Hepatocyte (in vitro differentiated cells): ENCODE data around the gene KIAA0930. TPM values are rescaled to one million over a fixed set of nuclear protein-coding genes. Genes with fewer than 3 reads are reported as not detected.

Experiments used
- DNase-seq: peaks from one replicate; pipeline ENCODE4 v3.0.0-alpha.2; 2016; ENCODE audit warnings: low spot score
- H2AFZ ChIP-seq: fragments of 200-600 bp; sonication (generic); 2 replicates; pipeline ENCODE4 v1.6.0; 2016; ENCODE audit warnings: antibody characterized with exemption, mild to moderate bottlenecking
- H3K27ac ChIP-seq: fragments of 200-600 bp; sonication (generic); 2 replicates; pipeline ENCODE4 v1.5.1; 2016; ENCODE audit warnings: mild to moderate bottlenecking
- H3K27me3 ChIP-seq: fragments of 200-600 bp; sonication (generic); 2 replicates; pipeline ENCODE4 v1.6.1; 2016
- H3K36me3 ChIP-seq: fragments of 200-600 bp; sonication (generic); replicated peaks from 2 replicates; pipeline ENCODE4 v1.5.1; 2016; ENCODE audit warnings: low read depth; ENCODE audit not compliant: insufficient read depth
- H3K4me1 ChIP-seq: fragments of 200-600 bp; sonication (generic); 2 replicates; pipeline ENCODE4 v1.5.1; 2016; ENCODE audit warnings: mild to moderate bottlenecking, moderate library complexity; ENCODE audit not compliant: insufficient read depth
- H3K4me2 ChIP-seq: fragments of 200-600 bp; sonication (generic); 2 replicates; pipeline ENCODE4 v1.6.0; 2016
- H3K4me3 ChIP-seq: fragments of 200-600 bp; sonication (generic); 2 replicates; pipeline ENCODE4 v1.5.1; 2016; ENCODE audit warnings: mild to moderate bottlenecking
- H3K79me2 ChIP-seq: fragments of 200-600 bp; sonication (generic); 2 replicates; pipeline ENCODE4 v1.6.0; 2017; ENCODE audit warnings: mild to moderate bottlenecking
- H3K9me2 ChIP-seq: fragments of 200-600 bp; sonication (generic); replicated peaks from 2 replicates; pipeline ENCODE4 v1.6.0; 2017; ENCODE audit warnings: mild to moderate bottlenecking; ENCODE audit not compliant: insufficient read depth
- H3K9me3 ChIP-seq: fragments of 200-600 bp; sonication (generic); 2 replicates; pipeline ENCODE4 v1.5.1; 2016; ENCODE audit warnings: low read depth, mild to moderate bottlenecking
- H4K20me1 ChIP-seq: fragments of 200-600 bp; sonication (generic); 2 replicates; pipeline ENCODE4 v1.6.0; 2016; ENCODE audit warnings: mild to moderate bottlenecking; ENCODE audit not compliant: insufficient read depth, poor library complexity, severe bottlenecking
- EZH2 ChIP-seq: fragments of 200-600 bp; sonication (generic); IDR thresholded peaks from 2 replicates; pipeline ENCODE4 v1.6.1; 2016; ENCODE audit warnings: antibody characterized with exemption, mild to moderate bottlenecking, borderline replicate concordance
- EZH2phosphoT487 ChIP-seq: fragments of 200-600 bp; sonication (generic); IDR thresholded peaks from one replicate; pipeline ENCODE4 v1.6.1; 2018; ENCODE audit warnings: antibody characterized with exemption, mild to moderate bottlenecking, low read depth, moderate library complexity; ENCODE audit not compliant: unreplicated experiment, severe bottlenecking
- WGBS: methylation state at CpG from one replicate; pipeline ENCODE4 v1.1.6; 2016; ENCODE audit warnings: low lambda C conversion rate; ENCODE audit errors: missing lambda C conversion rate; 5-methylcytosine and 5-hydroxymethylcytosine counted together
- polyA plus RNA-seq: library from polyadenylated mRNA; unstranded; fragments of >200 nt; fragmentation: Nextera tagmentation; extraction: Ambion mirVana; gene quantifications from 2 replicates; pipeline ENCODE4 v1.2.1, GENCODE V29; 2016
- total RNA-seq: library from RNA; depleted of rRNA; stranded (reverse); fragments of >200 nt; gene quantifications from 2 replicates; pipeline ENCODE4 v1.2.3, GENCODE V29; 2014
- TF ChIP-seq, protein P1 (sequence below): fragments of 200-600 bp; sonication (generic); IDR thresholded peaks from 2 replicates; pipeline ENCODE4 v1.5.1; 2016; ENCODE audit warnings: antibody characterized with exemption, mild to moderate bottlenecking; ENCODE audit not compliant: poor library complexity

Gene KIAA0930
- total and polyA plus RNA-seq, 2 experiments from 2014 or later = 30.9 to 42.0 TPM

- no peaks in the 10 kb centered on the region for H3K9me2 ChIP-seq
- no peak overlapping the region for H3K4me3 ChIP-seq
- H3K79me2 ChIP-seq = no peaks in the 10 kb centered on the region
- TF ChIP-seq, protein P1, sequence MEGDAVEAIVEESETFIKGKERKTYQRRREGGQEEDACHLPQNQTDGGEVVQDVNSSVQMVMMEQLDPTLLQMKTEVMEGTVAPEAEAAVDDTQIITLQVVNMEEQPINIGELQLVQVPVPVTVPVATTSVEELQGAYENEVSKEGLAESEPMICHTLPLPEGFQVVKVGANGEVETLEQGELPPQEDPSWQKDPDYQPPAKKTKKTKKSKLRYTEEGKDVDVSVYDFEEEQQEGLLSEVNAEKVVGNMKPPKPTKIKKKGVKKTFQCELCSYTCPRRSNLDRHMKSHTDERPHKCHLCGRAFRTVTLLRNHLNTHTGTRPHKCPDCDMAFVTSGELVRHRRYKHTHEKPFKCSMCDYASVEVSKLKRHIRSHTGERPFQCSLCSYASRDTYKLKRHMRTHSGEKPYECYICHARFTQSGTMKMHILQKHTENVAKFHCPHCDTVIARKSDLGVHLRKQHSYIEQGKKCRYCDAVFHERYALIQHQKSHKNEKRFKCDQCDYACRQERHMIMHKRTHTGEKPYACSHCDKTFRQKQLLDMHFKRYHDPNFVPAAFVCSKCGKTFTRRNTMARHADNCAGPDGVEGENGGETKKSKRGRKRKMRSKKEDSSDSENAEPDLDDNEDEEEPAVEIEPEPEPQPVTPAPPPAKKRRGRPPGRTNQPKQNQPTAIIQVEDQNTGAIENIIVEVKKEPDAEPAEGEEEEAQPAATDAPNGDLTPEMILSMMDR = no peak
- TF ChIP-seq EZH2 (no peak), EZH2phosphoT487 (no peak)
- peak overlapping the region; percentile 25 for H3K4me2 ChIP-seq
- no peak for DNase-seq
- no peaks in the 10 kb centered on the region for H3K36me3 ChIP-seq
- H2AFZ ChIP-seq = no peak overlapping the region
- 52% methylated on average over 9 of the region's 9 CpGs for WGBS
- peaks cover 13% of the 10 kb centered on the region for H3K4me1 ChIP-seq
- H4K20me1 ChIP-seq = no peaks in the 10 kb centered on the region
- H3K27me3 ChIP-seq = no peaks in the 10 kb centered on the region
- no peak overlapping the region for H3K27ac ChIP-seq
- H3K9me3 ChIP-seq = no peaks in the 10 kb centered on the region
Measured at GRCh38 chr22:45201678-45202332, 38.9 kb downstream of the KIAA0930 start.

GRCh38 chr22:45200860-45201511 is 39.7 kb downstream of the KIAA0930 start:
- Histone ChIP-seq H3K27me3 (no peaks in the 10 kb centered on the region), H3K9me3 (no peaks in the 10 kb centered on the region), H3K4me3 (no peak overlapping the region), H3K4me1 (peaks cover 13% of the 10 kb centered on the region), H3K9me2 (no peaks in the 10 kb centered on the region), H3K27ac (peak overlapping the region; percentile 23), H3K4me2 (peak overlapping the region; percentile 25), H4K20me1 (no peaks in the 10 kb centered on the region), H2AFZ (no peak overlapping the region), H3K79me2 (no peaks in the 10 kb centered on the region), H3K36me3 (no peaks in the 10 kb centered on the region)
- TF ChIP-seq EZH2 (no peak), EZH2phosphoT487 (no peak)
- TF ChIP-seq, protein P1 = no peak
- DNase-seq = no peak
- 61% methylated on average over 18 of the region's 18 CpGs for WGBS

- DNase-seq = no peak
- 83% methylated on average over 9 of the region's 9 CpGs for WGBS
- Histone ChIP-seq H3K4me2 (no peak overlapping the region), H3K4me3 (no peak overlapping the region), H3K27me3 (no peaks in the 10 kb centered on the region), H2AFZ (no peak overlapping the region), H3K9me2 (no peaks in the 10 kb centered on the region), H3K36me3 (no peaks in the 10 kb centered on the region), H3K79me2 (no peaks in the 10 kb centered on the region), H4K20me1 (no peaks in the 10 kb centered on the region), H3K4me1 (peaks cover 13% of the 10 kb centered on the region), H3K9me3 (no peaks in the 10 kb centered on the region), H3K27ac (no peak overlapping the region)
- TF ChIP-seq EZH2phosphoT487 (no peak), EZH2 (no peak)
- TF ChIP-seq, protein P1 = no peak
Measured at GRCh38 chr22:45200230-45200629, 40.5 kb downstream of the KIAA0930 start.
